Neural cell (in vitro differentiated cells): ENCODE results near the gene HHATL. TPM values are rescaled to one million over a fixed set of nuclear protein-coding genes. Genes with fewer than 3 reads are reported as not detected.

Experiments used
- H2AFZ ChIP-seq: fragments of 200-600, 300-800 bp; sonication (generic), shearing (Covaris generic); 2 replicates; pipeline ENCODE4 v1.6.0; 2014; ENCODE audit warnings: low read depth, mild to moderate bottlenecking, antibody characterized with exemption, low read length, moderate library complexity
- H3F3A ChIP-seq: fragments of 200-600 bp; shearing (Covaris generic); 2 replicates; pipeline ENCODE4 v1.6.1; 2016; ENCODE audit warnings: mild to moderate bottlenecking, moderate library complexity, mixed read lengths, antibody characterized with exemption, low read length; ENCODE audit not compliant: insufficient read depth, poor library complexity, severe bottlenecking
- H3K27ac ChIP-seq: fragments of 200-600, 300-800 bp; sonication (generic), shearing (Covaris generic); 2 replicates; pipeline ENCODE4 v1.5.1; 2014; ENCODE audit warnings: mild to moderate bottlenecking, low read length, moderate library complexity
- H3K27me3 ChIP-seq: fragments of 300-800, 200-600 bp; sonication (generic), shearing (Covaris generic); 2 replicates; pipeline ENCODE4 v1.6.0; 2014; ENCODE audit warnings: mild to moderate bottlenecking, low read depth, low read length, moderate library complexity; ENCODE audit not compliant: insufficient read depth
- H3K36me3 ChIP-seq: fragments of 300-800, 200-600 bp; sonication (generic), shearing (Covaris generic); 2 replicates; pipeline ENCODE4 v1.5.1; 2014; ENCODE audit warnings: mild to moderate bottlenecking, antibody characterized with exemption, low read length, moderate library complexity; ENCODE audit not compliant: insufficient read depth
- H3K4me2 ChIP-seq: fragments of 300-800, 200-600 bp; sonication (generic), shearing (Covaris generic); 2 replicates; pipeline ENCODE4 v1.6.0; 2014; ENCODE audit warnings: mild to moderate bottlenecking, low read length
- H3K4me3 ChIP-seq: fragments of 300-800, 200-600 bp; sonication (generic), shearing (Covaris generic); 2 replicates; pipeline ENCODE4 v1.5.1; 2014; ENCODE audit warnings: mild to moderate bottlenecking, low read length, moderate library complexity
- H3K79me2 ChIP-seq: fragments of 200-600 bp; shearing (Covaris generic); replicated peaks from 2 replicates; pipeline ENCODE4 v1.6.0; 2014; ENCODE audit warnings: mild to moderate bottlenecking, low read length, moderate library complexity; ENCODE audit not compliant: insufficient read depth
- H3K9ac ChIP-seq: fragments of 300-800, 200-600 bp; sonication (generic), shearing (Covaris generic); 2 replicates; pipeline ENCODE4 v1.6.1; 2016; ENCODE audit warnings: mild to moderate bottlenecking, low read length, mixed read lengths
- H3K9me2 ChIP-seq: fragments of 200-600 bp; shearing (Covaris generic); 2 replicates; pipeline ENCODE4 v1.6.1; 2016; ENCODE audit warnings: mild to moderate bottlenecking, low read length, mixed read lengths; ENCODE audit not compliant: insufficient read depth
- H3K9me3 ChIP-seq: fragments of 200-600, 300-800 bp; sonication (generic), shearing (Covaris generic); 2 replicates; pipeline ENCODE4 v1.6.1; 2016; ENCODE audit warnings: mild to moderate bottlenecking, mixed run types, low read length, moderate library complexity, mixed read lengths
- H4K20me1 ChIP-seq: fragments of 200-600 bp; shearing (Covaris generic); 2 replicates; pipeline ENCODE4 v1.6.1; 2016; ENCODE audit warnings: mild to moderate bottlenecking, mixed run types; ENCODE audit not compliant: insufficient read depth
- CTCF ChIP-seq: fragments of 450-650 bp; IDR thresholded peaks from 2 replicates; pipeline ENCODE4 v1.5.1; 2014; ENCODE audit warnings: antibody characterized with exemption, mild to moderate bottlenecking, moderate library complexity; ENCODE audit not compliant: poor library complexity, severe bottlenecking
- EP300 ChIP-seq: fragments of 450-650 bp; conservative IDR thresholded peaks from 2 replicates; pipeline ENCODE4 v1.6.1; 2014; ENCODE audit warnings: antibody characterized with exemption, mild to moderate bottlenecking, moderate library complexity; ENCODE audit not compliant: poor library complexity, severe bottlenecking
- EZH2 ChIP-seq: fragments of 200-600, 300-800 bp; shearing (Covaris generic), sonication (generic); IDR thresholded peaks from 2 replicates; pipeline ENCODE4 v1.6.1; 2014; ENCODE audit warnings: antibody characterized with exemption, low read length, borderline replicate concordance, mild to moderate bottlenecking; ENCODE audit not compliant: insufficient read depth, poor library complexity, severe bottlenecking
- MXI1 ChIP-seq: fragments of 450-650 bp; conservative IDR thresholded peaks from 2 replicates; pipeline ENCODE4 v1.6.1; 2014; ENCODE audit warnings: antibody characterized with exemption, mild to moderate bottlenecking; ENCODE audit not compliant: poor library complexity, severe bottlenecking
- POLR2AphosphoS5 ChIP-seq: IDR thresholded peaks from 2 replicates; pipeline ENCODE4 v1.6.1; 2012
- RAD21 ChIP-seq: fragments of 450-650 bp; conservative IDR thresholded peaks from 2 replicates; pipeline ENCODE4 v1.6.1; 2014; ENCODE audit warnings: antibody characterized with exemption, mild to moderate bottlenecking, moderate library complexity
- REST ChIP-seq: IDR thresholded peaks from 2 replicates; pipeline ENCODE4 v1.6.1; 2012; ENCODE audit warnings: borderline replicate concordance
- SMC3 ChIP-seq: fragments of 450-650 bp; conservative IDR thresholded peaks from 2 replicates; pipeline ENCODE4 v1.6.1; 2014; ENCODE audit warnings: antibody characterized with exemption, mild to moderate bottlenecking, moderate library complexity; ENCODE audit not compliant: poor library complexity
- TAF1 ChIP-seq: IDR thresholded peaks from 2 replicates; pipeline ENCODE4 v1.6.1; 2012; ENCODE audit warnings: low read depth
- polyA plus RNA-seq: library from polyadenylated mRNA; depleted of rRNA; stranded (reverse); fragments of >200 nt; gene quantifications from 2 replicates; pipeline ENCODE4 v1.2.3, GENCODE V29; 2014

HHATL gene
- polyA plus RNA-seq, 1 donor from 2014 or later = not detected

GRCh38 chr3:42704136-42704841 lies 1.7 kb upstream of the HHATL start:
- no peaks in the 10 kb centered on the region for H3K9me2 ChIP-seq

GRCh38 chr3:42703695-42704025 lies 1.1 kb upstream of the HHATL start:
- no peak overlapping the region for H3K4me2 ChIP-seq
- TF ChIP-seq EP300 = no peak
- no peak for TF ChIP-seq RAD21
- TF ChIP-seq REST = no peak
- TF ChIP-seq POLR2AphosphoS5 = no peak
- TF ChIP-seq SMC3 = no peak
- TF ChIP-seq TAF1 = no peak
- no peak for TF ChIP-seq EZH2

More at GRCh38 chr3:42704136-42704841, 1.7 kb upstream of the HHATL start:
- H3K4me3 ChIP-seq = no peak overlapping the region
- no peaks in the 10 kb centered on the region for H3K36me3 ChIP-seq
- no peaks in the 10 kb centered on the region for H4K20me1 ChIP-seq
- TF ChIP-seq SMC3 = no peak
- TF ChIP-seq POLR2AphosphoS5 = no peak
- no peak for TF ChIP-seq EP300
- TF ChIP-seq TAF1 = no peak
- TF ChIP-seq RAD21 = no peak
- TF ChIP-seq MXI1 = no peak
- TF ChIP-seq REST = no peak
- no peak for TF ChIP-seq EZH2
- TF ChIP-seq CTCF = no peak
- no peak overlapping the region for H2AFZ ChIP-seq
- H3F3A ChIP-seq = no peaks in the 10 kb centered on the region
- no peaks in the 10 kb centered on the region for H3K27me3 ChIP-seq
- no peaks in the 10 kb centered on the region for H3K9me3 ChIP-seq
- no peaks in the 10 kb centered on the region for H3K79me2 ChIP-seq
- no peak overlapping the region for H3K27ac ChIP-seq
- no peak overlapping the region for H3K4me2 ChIP-seq
- no peak overlapping the region for H3K9ac ChIP-seq

More at GRCh38 chr3:42703695-42704025, 1.1 kb upstream of the HHATL start:
- H3K36me3 ChIP-seq = no peaks in the 10 kb centered on the region
- H4K20me1 ChIP-seq = no peaks in the 10 kb centered on the region
- no peaks in the 10 kb centered on the region for H3K27me3 ChIP-seq
- no peaks in the 10 kb centered on the region for H3K9me2 ChIP-seq
- H3K9ac ChIP-seq = no peak overlapping the region
- no peaks in the 10 kb centered on the region for H3F3A ChIP-seq
- no peaks in the 10 kb centered on the region for H3K9me3 ChIP-seq
- no peaks in the 10 kb centered on the region for H3K79me2 ChIP-seq
- H2AFZ ChIP-seq = no peak overlapping the region
- no peak overlapping the region for H3K27ac ChIP-seq
- H3K4me3 ChIP-seq = no peak overlapping the region
